WTC11 (cell line): Measurements from ENCODE around the gene SAMHD1. TPM values are rescaled to one million over a fixed set of nuclear protein-coding genes. Genes with fewer than 3 reads are reported as not detected.

Experiments
- ATAC-seq: fragments of 200-7000 bp; cut with Tn5 transposase; 2 replicates; pipeline ENCODE4 v1.10.0; 2021; ENCODE audit warnings: mild to moderate bottlenecking, moderate library complexity
- CTCF ChIA-PET: fragments of 300-600 bp; sonication (Branson Sonifier 250); formaldehyde crosslinking; loops from one replicate; lab custom pipeline; 2021; ENCODE audit warnings: antibody characterized with exemption; lab: Charles Lee
- POLR2A ChIA-PET: fragments of 350-600 bp; sonication (Branson Sonifier 250); formaldehyde crosslinking; loops from one replicate; lab custom pipeline; 2021; ENCODE audit warnings: antibody characterized with exemption; lab: Charles Lee
- DNase-seq: peaks from one replicate; pipeline ENCODE4 v3.0.0; 2021; ENCODE audit warnings: low spot score
- H3K27ac Mint-ChIP-seq: 2 replicates; pipeline ENCODE4 v1.8.0; 2021; ENCODE audit warnings: mixed read lengths
- H3K27me3 Mint-ChIP-seq: 2 replicates; pipeline ENCODE4 v1.8.0; 2021; ENCODE audit warnings: low read depth, mild to moderate bottlenecking, moderate library complexity, mixed read lengths
- H3K36me3 Mint-ChIP-seq: 2 replicates; pipeline ENCODE4 v1.8.0; 2021; ENCODE audit warnings: mixed read lengths
- H3K4me1 Mint-ChIP-seq: 2 replicates; pipeline ENCODE4 v1.8.0; 2022; ENCODE audit warnings: mixed read lengths
- H3K4me3 Mint-ChIP-seq: 2 replicates; pipeline ENCODE4 v1.8.0; 2021; ENCODE audit warnings: mild to moderate bottlenecking, moderate library complexity, mixed read lengths
- H3K9me3 Mint-ChIP-seq: 2 replicates; pipeline ENCODE4 v1.8.0; 2021; ENCODE audit warnings: mixed read lengths
- ATF3 ChIP-seq: sonication (generic); formaldehyde crosslinking; conservative IDR thresholded peaks from 2 replicates; pipeline ENCODE4 v1.8.1; 2022; ENCODE audit warnings: mild to moderate bottlenecking, missing genetic modification reagents
- CDX4 ChIP-seq: fragments of 250-450 bp; sonication (Bioruptor Pico); IDR thresholded peaks from 2 replicates; pipeline ENCODE4 v1.9.0; 2021; ENCODE audit warnings: moderate library complexity, mild to moderate bottlenecking, inconsistent platforms, borderline replicate concordance
- FOXK1 ChIP-seq: sonication (generic); formaldehyde crosslinking; IDR thresholded peaks from 2 replicates; pipeline ENCODE4 v1.8.0; 2022; ENCODE audit warnings: mild to moderate bottlenecking, moderate library complexity, missing genetic modification reagents
- FOXP4 ChIP-seq: sonication (generic); formaldehyde crosslinking; IDR thresholded peaks from 2 replicates; pipeline ENCODE4 v1.8.0; 2022; ENCODE audit warnings: mild to moderate bottlenecking, missing genetic modification reagents
- MAX ChIP-seq: sonication (generic); formaldehyde crosslinking; IDR thresholded peaks from 2 replicates; pipeline ENCODE4 v1.8.0; 2022; ENCODE audit warnings: mild to moderate bottlenecking, missing genetic modification reagents
- MXD4 ChIP-seq: fragments of 250-450 bp; sonication (Bioruptor Pico); IDR thresholded peaks from 2 replicates; pipeline ENCODE4 v1.8.0; 2021; ENCODE audit warnings: mild to moderate bottlenecking, moderate library complexity, borderline replicate concordance
- NFYB ChIP-seq: sonication (generic); formaldehyde crosslinking; conservative IDR thresholded peaks from 2 replicates; pipeline ENCODE4 v1.8.0; 2022; ENCODE audit warnings: low read depth, missing genetic modification reagents
- NR3C1 ChIP-seq: sonication (generic); formaldehyde crosslinking; conservative IDR thresholded peaks from 2 replicates; pipeline ENCODE4 v1.8.1; 2023; ENCODE audit warnings: low read depth, mild to moderate bottlenecking, missing genetic modification reagents
- PRRX2 ChIP-seq: fragments of 250-450 bp; sonication (Bioruptor Pico); IDR thresholded peaks from 2 replicates; pipeline ENCODE4 v1.8.0; 2021; ENCODE audit warnings: mild to moderate bottlenecking
- SMAD4 ChIP-seq: sonication (generic); formaldehyde crosslinking; IDR thresholded peaks from 2 replicates; pipeline ENCODE4 v1.8.0; 2022; ENCODE audit warnings: mild to moderate bottlenecking, missing genetic modification reagents
- ZBTB21 ChIP-seq: sonication (generic); formaldehyde crosslinking; IDR thresholded peaks from 2 replicates; pipeline ENCODE4 v1.8.1; 2023; ENCODE audit warnings: mild to moderate bottlenecking, missing genetic modification reagents, borderline replicate concordance
- ZNF219 ChIP-seq: sonication (generic); formaldehyde crosslinking; IDR thresholded peaks from 2 replicates; pipeline ENCODE4 v1.8.0; 2023; ENCODE audit warnings: missing genetic modification reagents, mild to moderate bottlenecking, borderline replicate concordance
- ZNF416 ChIP-seq: fragments of 250-450 bp; sonication (Bioruptor Pico); IDR thresholded peaks from 2 replicates; pipeline ENCODE4 v1.9.0; 2021; ENCODE audit warnings: mild to moderate bottlenecking, inconsistent platforms
- total RNA-seq: library from RNA; stranded (reverse); gene quantifications from 3 replicates; pipeline ENCODE4 v1.2.3, GENCODE V29; 2021
- TF ChIP-seq, protein P1 (sequence below): fragments of 250-450 bp; sonication (Bioruptor Pico); IDR thresholded peaks from 2 replicates; pipeline ENCODE4 v1.8.0; 2021; ENCODE audit warnings: mild to moderate bottlenecking
- TF ChIP-seq, protein P2 (sequence below): sonication (generic); formaldehyde crosslinking; IDR thresholded peaks from 2 replicates; pipeline ENCODE4 v1.8.0; 2022; ENCODE audit warnings: missing genetic modification reagents
- TF ChIP-seq, protein P3 (sequence below): fragments of 250-450 bp; sonication (Bioruptor Pico); IDR thresholded peaks from 2 replicates; pipeline ENCODE4 v2.1.2; 2022; ENCODE audit warnings: mild to moderate bottlenecking, moderate library complexity

SAMHD1 gene
- total RNA-seq, 1 experiment from 2014 or later, result 31.0 TPM

DNA sequence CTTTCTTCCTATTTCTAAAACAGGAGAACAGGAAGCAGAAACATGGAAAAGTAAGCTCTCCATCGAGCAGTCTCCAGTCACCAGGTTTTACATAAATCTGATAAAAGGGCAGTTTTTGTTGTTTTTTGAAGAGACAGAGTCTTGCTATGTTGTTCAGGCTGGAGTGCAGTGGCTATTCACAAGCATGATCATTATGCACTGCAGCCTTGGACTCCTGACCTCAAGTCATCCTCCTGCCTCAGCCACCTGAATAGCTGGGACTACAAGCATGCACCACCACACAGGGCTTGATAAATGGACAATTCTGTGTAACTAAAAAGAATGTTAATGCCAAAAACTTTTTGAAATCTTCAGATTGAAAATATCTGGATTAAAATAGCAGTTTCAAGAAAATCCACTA is 23.8 kb downstream of the SAMHD1 start (continued):
- TF ChIP-seq FOXP4 (CRISPR knock-in tag), result no peak

GRCh38 chr20:36926653-36927200 is 24.8 kb downstream of the SAMHD1 start:
- H3K36me3 Mint-ChIP-seq, result peaks cover 34% of the 10 kb centered on the region
- TF ChIP-seq, protein P1, sequence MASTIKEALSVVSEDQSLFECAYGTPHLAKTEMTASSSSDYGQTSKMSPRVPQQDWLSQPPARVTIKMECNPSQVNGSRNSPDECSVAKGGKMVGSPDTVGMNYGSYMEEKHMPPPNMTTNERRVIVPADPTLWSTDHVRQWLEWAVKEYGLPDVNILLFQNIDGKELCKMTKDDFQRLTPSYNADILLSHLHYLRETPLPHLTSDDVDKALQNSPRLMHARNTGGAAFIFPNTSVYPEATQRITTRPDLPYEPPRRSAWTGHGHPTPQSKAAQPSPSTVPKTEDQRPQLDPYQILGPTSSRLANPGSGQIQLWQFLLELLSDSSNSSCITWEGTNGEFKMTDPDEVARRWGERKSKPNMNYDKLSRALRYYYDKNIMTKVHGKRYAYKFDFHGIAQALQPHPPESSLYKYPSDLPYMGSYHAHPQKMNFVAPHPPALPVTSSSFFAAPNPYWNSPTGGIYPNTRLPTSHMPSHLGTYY (CRISPR knock-in tag), result no peak
- no peak for TF ChIP-seq MAX (CRISPR knock-in tag)
- no peak for TF ChIP-seq FOXK1 (CRISPR knock-in tag)
- no peak for TF ChIP-seq MXD4
- no peak for TF ChIP-seq ATF3 (CRISPR knock-in tag)
- no peak for TF ChIP-seq SMAD4 (CRISPR knock-in tag)
- TF ChIP-seq ZNF219 (CRISPR knock-in tag), result no peak
- TF ChIP-seq CDX4 (CRISPR knock-in tag), result no peak
- TF ChIP-seq, protein P2, sequence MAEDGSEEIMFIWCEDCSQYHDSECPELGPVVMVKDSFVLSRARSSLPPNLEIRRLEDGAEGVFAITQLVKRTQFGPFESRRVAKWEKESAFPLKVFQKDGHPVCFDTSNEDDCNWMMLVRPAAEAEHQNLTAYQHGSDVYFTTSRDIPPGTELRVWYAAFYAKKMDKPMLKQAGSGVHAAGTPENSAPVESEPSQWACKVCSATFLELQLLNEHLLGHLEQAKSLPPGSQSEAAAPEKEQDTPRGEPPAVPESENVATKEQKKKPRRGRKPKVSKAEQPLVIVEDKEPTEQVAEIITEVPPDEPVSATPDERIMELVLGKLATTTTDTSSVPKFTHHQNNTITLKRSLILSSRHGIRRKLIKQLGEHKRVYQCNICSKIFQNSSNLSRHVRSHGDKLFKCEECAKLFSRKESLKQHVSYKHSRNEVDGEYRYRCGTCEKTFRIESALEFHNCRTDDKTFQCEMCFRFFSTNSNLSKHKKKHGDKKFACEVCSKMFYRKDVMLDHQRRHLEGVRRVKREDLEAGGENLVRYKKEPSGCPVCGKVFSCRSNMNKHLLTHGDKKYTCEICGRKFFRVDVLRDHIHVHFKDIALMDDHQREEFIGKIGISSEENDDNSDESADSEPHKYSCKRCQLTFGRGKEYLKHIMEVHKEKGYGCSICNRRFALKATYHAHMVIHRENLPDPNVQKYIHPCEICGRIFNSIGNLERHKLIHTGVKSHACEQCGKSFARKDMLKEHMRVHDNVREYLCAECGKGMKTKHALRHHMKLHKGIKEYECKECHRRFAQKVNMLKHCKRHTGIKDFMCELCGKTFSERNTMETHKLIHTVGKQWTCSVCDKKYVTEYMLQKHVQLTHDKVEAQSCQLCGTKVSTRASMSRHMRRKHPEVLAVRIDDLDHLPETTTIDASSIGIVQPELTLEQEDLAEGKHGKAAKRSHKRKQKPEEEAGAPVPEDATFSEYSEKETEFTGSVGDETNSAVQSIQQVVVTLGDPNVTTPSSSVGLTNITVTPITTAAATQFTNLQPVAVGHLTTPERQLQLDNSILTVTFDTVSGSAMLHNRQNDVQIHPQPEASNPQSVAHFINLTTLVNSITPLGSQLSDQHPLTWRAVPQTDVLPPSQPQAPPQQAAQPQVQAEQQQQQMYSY, result no peak
- TF ChIP-seq, protein P3, sequence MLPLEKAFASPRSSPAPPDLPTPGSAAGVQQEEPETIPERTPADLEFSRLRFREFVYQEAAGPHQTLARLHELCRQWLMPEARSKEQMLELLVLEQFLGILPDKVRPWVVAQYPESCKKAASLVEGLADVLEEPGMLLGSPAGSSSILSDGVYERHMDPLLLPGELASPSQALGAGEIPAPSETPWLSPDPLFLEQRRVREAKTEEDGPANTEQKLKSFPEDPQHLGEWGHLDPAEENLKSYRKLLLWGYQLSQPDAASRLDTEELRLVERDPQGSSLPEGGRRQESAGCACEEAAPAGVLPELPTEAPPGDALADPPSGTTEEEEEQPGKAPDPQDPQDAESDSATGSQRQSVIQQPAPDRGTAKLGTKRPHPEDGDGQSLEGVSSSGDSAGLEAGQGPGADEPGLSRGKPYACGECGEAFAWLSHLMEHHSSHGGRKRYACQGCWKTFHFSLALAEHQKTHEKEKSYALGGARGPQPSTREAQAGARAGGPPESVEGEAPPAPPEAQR (CRISPR knock-in tag), result no peak
- TF ChIP-seq NFYB (CRISPR knock-in tag), result no peak
- no peak for TF ChIP-seq PRRX2 (CRISPR knock-in tag)
- no peak for TF ChIP-seq ZNF416 (CRISPR knock-in tag)
- TF ChIP-seq ZBTB21 (CRISPR knock-in tag), result no peak
- TF ChIP-seq NR3C1 (CRISPR knock-in tag), result no peak
- H3K4me3 Mint-ChIP-seq, result no peak overlapping the region
- POLR2A ChIA-PET, result no interaction called here
- ATAC-seq, result no peak
- peaks cover 11% of the 10 kb centered on the region for H3K4me1 Mint-ChIP-seq
- DNase-seq, result no peak
- CTCF ChIA-PET, result no interaction called here
- H3K9me3 Mint-ChIP-seq, result no peaks in the 10 kb centered on the region
- H3K27ac Mint-ChIP-seq, result no peak overlapping the region
- no peaks in the 10 kb centered on the region for H3K27me3 Mint-ChIP-seq
